Stimulated activated effector memory CD8-positive, alpha-beta T cell treated with anti-CD3 and anti-CD28 coated beads, Interleukin-12 subunit alpha, Interleukin-12 subunit beta, amount 100 ng/mL, for 72 hours (primary cell): ENCODE measurements around the gene RERG.

Source experiments
- ATAC-seq: fragments of 150-1000 bp; cut with Tn5 transposase; 2 replicates; pipeline ENCODE4 v1.10.0; 2021
- DNase-seq, 2 donors: peaks; one replicate each; pipeline ENCODE4 v3.0.0; 2021 to 2022; ENCODE audit warnings: low spot score in 2 of 2
- H3K27ac Mint-ChIP-seq: one replicate; pipeline ENCODE4 v1.8.0; 2022; ENCODE audit warnings: mild to moderate bottlenecking, mixed read lengths
- H3K36me3 Mint-ChIP-seq: one replicate; pipeline ENCODE4 v1.8.0; 2022; ENCODE audit warnings: mild to moderate bottlenecking, mixed read lengths
- H3K4me1 Mint-ChIP-seq: one replicate; pipeline ENCODE4 v1.8.0; 2022; ENCODE audit warnings: mixed read lengths
- H3K4me3 Mint-ChIP-seq: one replicate; pipeline ENCODE4 v1.8.0; 2022; ENCODE audit warnings: mild to moderate bottlenecking, mixed read lengths
- H3K9me3 Mint-ChIP-seq: one replicate; pipeline ENCODE4 v1.8.0; 2022; ENCODE audit warnings: mixed read lengths

The RERG gene

GRCh38 chr12:15181017-15181683, 40.1 kb downstream of the RERG start:
- Mint-ChIP-seq H3K36me3 (no peaks in the 10 kb centered on the region), H3K4me3 (no peak overlapping the region), H3K27ac (no peak overlapping the region), H3K4me1 (no peaks in the 10 kb centered on the region), H3K9me3 (no peaks in the 10 kb centered on the region)
- DNase-seq (no peak), ATAC-seq (no peak)

DNA sequence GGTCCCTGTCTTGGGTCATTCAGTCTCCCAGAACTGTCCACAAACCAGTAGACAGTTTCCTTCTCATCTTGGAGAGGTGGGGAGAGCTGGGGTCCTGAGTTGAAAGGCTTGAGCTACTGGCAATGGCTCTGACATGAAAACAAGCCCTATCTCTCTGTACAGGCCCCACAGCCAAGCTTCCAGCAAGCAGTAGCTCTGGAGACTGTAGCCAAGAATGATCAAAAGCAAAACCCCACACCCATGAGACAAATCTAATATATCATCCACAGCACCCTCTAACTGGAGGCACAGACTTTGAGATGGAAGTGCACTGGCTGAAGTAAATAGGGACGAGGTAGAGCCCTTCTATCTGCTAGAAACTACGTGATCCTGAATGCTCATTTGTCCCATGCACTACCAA, 40.9 kb downstream of the RERG start:
- H3K4me3 Mint-ChIP-seq = no peak overlapping the region
- no peaks in the 10 kb centered on the region for H3K9me3 Mint-ChIP-seq
- DNase-seq (no peak), ATAC-seq (no peak)
- no peaks in the 10 kb centered on the region for H3K4me1 Mint-ChIP-seq
- H3K27ac Mint-ChIP-seq = no peak overlapping the region
- H3K36me3 Mint-ChIP-seq = no peaks in the 10 kb centered on the region

GRCh38 chr12:15179672-15180071, 41.5 kb downstream of the RERG start:
- ATAC-seq = no peak
- H3K36me3 Mint-ChIP-seq = no peaks in the 10 kb centered on the region

DNA sequence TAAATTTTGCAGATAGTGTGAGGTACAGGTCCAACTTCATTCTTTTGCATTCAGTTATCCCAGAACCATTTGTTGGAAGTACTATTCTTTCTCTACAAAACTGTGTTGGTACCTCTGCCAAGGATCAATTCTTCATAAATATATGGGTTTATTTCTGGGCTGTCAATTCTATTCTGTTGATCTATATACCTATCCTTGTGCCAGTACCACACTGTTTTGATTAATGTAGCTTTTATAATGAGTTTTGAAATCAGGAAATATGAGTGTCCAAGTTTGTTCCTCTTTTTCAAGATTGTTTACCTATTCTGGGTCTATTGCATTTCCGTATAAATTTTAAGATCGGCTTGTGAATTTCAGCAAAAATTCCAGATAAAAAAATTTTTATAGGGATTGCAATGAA, 48.1 kb downstream of the RERG start:
- Mint-ChIP-seq H3K4me3 (no peak overlapping the region), H3K27ac (no peak overlapping the region), H3K4me1 (no peaks in the 10 kb centered on the region), H3K36me3 (no peaks in the 10 kb centered on the region), H3K9me3 (no peaks in the 10 kb centered on the region)
- DNase-seq = no peak
- ATAC-seq = no peak

More at GRCh38 chr12:15179672-15180071, 41.5 kb downstream of the RERG start:
- Mint-ChIP-seq H3K4me3 (no peak overlapping the region), H3K4me1 (no peaks in the 10 kb centered on the region), H3K27ac (no peak overlapping the region), H3K9me3 (no peaks in the 10 kb centered on the region)
- DNase-seq = no peak

- Mint-ChIP-seq H3K4me1 (no peaks in the 10 kb centered on the region), H3K4me3 (no peak overlapping the region), H3K36me3 (no peaks in the 10 kb centered on the region), H3K9me3 (no peaks in the 10 kb centered on the region), H3K27ac (no peak overlapping the region)
- DNase-seq (no peak), ATAC-seq (no peak)
These were observed 49.0 kb downstream of the RERG start for GRCh38 chr12:15172060-15172822.

GRCh38 chr12:15171012-15171655, 50.1 kb downstream of the RERG start:
- Mint-ChIP-seq H3K9me3 (no peaks in the 10 kb centered on the region), H3K4me3 (no peak overlapping the region), H3K4me1 (no peaks in the 10 kb centered on the region), H3K27ac (no peak overlapping the region), H3K36me3 (no peaks in the 10 kb centered on the region)
- no peak for DNase-seq
- ATAC-seq = no peak

GRCh38 chr12:15168026-15168678, 53.1 kb downstream of the RERG start:
- Mint-ChIP-seq H3K36me3 (no peaks in the 10 kb centered on the region), H3K27ac (no peak overlapping the region), H3K4me3 (no peak overlapping the region), H3K4me1 (no peaks in the 10 kb centered on the region), H3K9me3 (no peaks in the 10 kb centered on the region)
- no peak for ATAC-seq
- DNase-seq = no peak

- Mint-ChIP-seq H3K4me3 (no peak overlapping the region), H3K36me3 (no peaks in the 10 kb centered on the region), H3K4me1 (no peaks in the 10 kb centered on the region), H3K9me3 (no peaks in the 10 kb centered on the region), H3K27ac (no peak overlapping the region)
- DNase-seq (no peak), ATAC-seq (no peak)
These were observed 56.1 kb downstream of the RERG start for GRCh38 chr12:15165012-15165659.

DNA sequence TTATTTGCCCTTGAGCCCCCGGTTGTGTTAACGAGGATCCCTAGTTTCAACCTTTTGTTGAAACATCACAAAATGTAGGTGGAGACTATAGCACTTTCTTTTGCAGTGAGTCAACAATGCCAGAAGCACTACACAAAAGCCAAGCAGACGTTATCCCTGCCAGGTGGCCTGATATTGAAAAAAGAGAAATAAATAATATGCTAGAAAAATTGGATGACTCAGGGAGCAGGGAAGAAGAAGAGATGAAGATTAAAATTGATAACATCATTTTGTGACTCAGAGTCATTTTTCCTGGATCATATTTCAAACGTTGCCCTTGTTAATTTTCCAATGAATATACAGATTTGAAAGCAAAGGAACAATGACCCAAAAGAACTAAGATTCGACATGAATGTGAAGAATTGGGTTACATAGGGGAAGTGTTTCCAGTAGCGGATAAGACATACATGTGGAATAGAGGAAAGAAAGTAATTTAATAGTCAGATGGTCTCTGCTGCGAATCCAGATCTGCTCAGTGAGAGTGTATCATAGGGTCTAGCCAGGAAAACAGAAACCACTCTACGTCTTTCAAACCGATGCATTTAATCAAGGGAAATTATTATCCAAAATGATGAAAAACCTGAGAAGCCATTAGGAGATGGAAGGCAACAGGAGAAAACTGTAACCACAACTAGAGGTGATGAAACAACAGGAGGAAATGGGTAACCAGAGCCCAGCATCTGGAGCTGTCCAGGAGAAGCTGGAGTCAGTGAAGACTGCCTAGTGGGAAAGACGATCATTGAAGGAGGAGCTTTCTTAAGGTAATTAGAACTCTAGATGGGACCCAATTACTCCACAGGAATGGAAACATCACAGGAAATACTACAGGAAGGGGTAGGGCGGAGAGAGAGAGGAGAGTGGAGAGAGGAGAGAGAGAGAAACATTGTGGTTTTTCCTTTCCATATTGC, 57.9 kb downstream of the RERG start:
- H3K36me3 Mint-ChIP-seq = no peaks in the 10 kb centered on the region
- no peaks in the 10 kb centered on the region for H3K4me1 Mint-ChIP-seq
- H3K4me3 Mint-ChIP-seq = no peak overlapping the region
- no peaks in the 10 kb centered on the region for H3K9me3 Mint-ChIP-seq
- no peak overlapping the region for H3K27ac Mint-ChIP-seq
- DNase-seq = no peak
- ATAC-seq = no peak

DNA sequence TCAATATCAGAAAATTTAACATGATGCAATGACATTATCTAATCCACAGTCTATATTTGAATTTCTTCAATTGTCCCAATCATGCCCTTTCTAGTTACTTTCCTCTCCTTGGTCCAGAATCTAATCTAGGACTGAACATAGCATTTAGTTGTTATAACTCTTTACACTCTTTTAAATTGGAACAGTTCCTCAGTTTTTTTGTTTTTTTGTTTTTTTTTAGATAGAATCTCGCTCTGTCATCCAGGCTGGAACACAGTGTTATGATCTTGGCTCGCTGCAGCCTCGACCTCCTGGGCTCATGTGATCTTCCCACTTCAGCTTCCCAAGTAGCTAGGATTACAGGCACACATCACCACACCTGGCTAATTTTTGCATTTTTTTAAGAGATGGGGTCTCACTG, 63.1 kb downstream of the RERG start:
- no peak for DNase-seq
- no peak for ATAC-seq
- H3K9me3 Mint-ChIP-seq = no peaks in the 10 kb centered on the region
- no peak overlapping the region for H3K27ac Mint-ChIP-seq
- no peaks in the 10 kb centered on the region for H3K36me3 Mint-ChIP-seq
- no peaks in the 10 kb centered on the region for H3K4me1 Mint-ChIP-seq
- H3K4me3 Mint-ChIP-seq = no peak overlapping the region

DNA sequence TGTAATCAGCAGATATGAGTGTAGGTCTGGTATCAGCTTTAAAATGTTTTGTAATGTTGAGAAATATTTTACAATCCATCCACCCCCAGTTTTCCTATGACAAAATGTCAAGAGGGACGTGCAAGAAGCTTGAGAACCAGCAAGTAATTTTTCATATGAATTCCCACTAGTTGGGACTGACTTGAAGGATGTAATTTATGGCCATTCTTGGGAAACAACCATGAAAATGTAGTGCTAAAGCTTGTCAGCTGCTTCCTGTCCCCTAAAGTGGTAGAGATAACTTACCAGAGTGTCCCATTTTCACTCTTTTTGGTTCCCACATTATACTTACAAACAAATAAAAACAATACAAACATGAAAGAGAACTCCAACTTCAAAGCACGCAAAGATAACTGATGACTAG, 63.9 kb downstream of the RERG start:
- H3K27ac Mint-ChIP-seq = no peak overlapping the region
- H3K4me1 Mint-ChIP-seq = no peaks in the 10 kb centered on the region
- no peak for DNase-seq
- H3K4me3 Mint-ChIP-seq = no peak overlapping the region
- no peak for ATAC-seq
- no peaks in the 10 kb centered on the region for H3K36me3 Mint-ChIP-seq
- no peaks in the 10 kb centered on the region for H3K9me3 Mint-ChIP-seq

DNA sequence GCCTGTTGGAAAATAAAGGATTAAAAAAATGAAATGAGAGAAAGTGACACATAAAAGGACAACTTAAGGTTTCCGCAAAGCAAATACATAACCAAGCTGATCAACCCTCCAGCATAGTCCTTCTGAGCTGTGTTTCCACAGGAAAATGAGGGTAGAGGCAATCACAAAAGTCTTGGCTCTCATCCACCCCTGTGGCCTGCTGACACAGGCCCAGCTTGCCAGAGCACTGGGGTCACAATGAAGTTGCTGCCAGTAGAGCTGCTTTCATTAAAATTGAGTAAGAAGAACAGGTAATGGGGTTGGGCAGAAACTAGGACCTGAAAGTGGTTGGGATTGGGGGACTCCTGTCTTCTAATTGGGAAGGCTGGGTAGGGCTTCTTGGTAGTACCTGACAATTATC, 65.9 kb downstream of the RERG start:
- Mint-ChIP-seq H3K4me3 (no peak overlapping the region), H3K36me3 (no peaks in the 10 kb centered on the region), H3K4me1 (no peaks in the 10 kb centered on the region), H3K27ac (no peak overlapping the region), H3K9me3 (no peaks in the 10 kb centered on the region)
- DNase-seq = no peak
- no peak for ATAC-seq

GRCh38 chr12:15154103-15154502, 67.1 kb downstream of the RERG start:
- no peaks in the 10 kb centered on the region for H3K9me3 Mint-ChIP-seq
- no peaks in the 10 kb centered on the region for H3K36me3 Mint-ChIP-seq
- no peak overlapping the region for H3K4me3 Mint-ChIP-seq
- H3K27ac Mint-ChIP-seq = no peak overlapping the region
- ATAC-seq (no peak), DNase-seq (no peak)
- H3K4me1 Mint-ChIP-seq = no peaks in the 10 kb centered on the region

DNA sequence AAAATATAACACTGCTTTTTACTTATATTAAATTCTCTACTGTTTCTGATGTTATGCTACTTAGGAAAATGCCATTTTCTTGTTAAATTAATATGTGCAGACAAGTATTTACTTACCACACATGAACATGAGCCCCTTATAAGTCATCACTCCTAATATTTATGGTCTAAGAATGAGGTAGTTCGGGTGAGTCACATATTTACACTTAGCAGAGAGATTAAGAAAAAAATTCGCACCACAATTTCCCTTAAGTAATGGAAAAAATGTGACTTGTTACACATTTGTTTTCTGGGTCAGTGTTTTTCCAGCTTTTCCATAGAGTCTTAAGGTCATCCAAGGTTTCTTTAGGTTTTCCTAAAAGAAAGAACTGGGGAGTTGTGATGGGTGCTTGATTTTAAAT, 68.3 kb downstream of the RERG start:
- H3K9me3 Mint-ChIP-seq = no peaks in the 10 kb centered on the region
- no peak for DNase-seq
- no peak overlapping the region for H3K27ac Mint-ChIP-seq
- H3K36me3 Mint-ChIP-seq = no peaks in the 10 kb centered on the region
- H3K4me3 Mint-ChIP-seq = no peak overlapping the region
- no peaks in the 10 kb centered on the region for H3K4me1 Mint-ChIP-seq
- ATAC-seq = no peak
